K562 (cell line): ENCODE measurements around the gene WDR46. TPM values are rescaled to one million over a fixed set of nuclear protein-coding genes. Genes with fewer than 3 reads are reported as not detected.

Experiments used
- ADNP ChIP-seq: fragments of 200-800 bp; sonication (Bioruptor generic); IDR thresholded peaks from 2 replicates; pipeline ENCODE4 v1.6.1; 2016; ENCODE audit warnings: missing genetic modification characterization, missing compliant biosample characterization
- ESRRA ChIP-seq: fragments of 450-650 bp; IDR thresholded peaks from 2 replicates; pipeline ENCODE4 v1.6.1; 2014; ENCODE audit warnings: low read depth, mild to moderate bottlenecking, moderate library complexity, borderline replicate concordance
- FOXA1 ChIP-seq: fragments of 450-650 bp; IDR thresholded peaks from 2 replicates; pipeline ENCODE4 v1.6.1; 2016; ENCODE audit warnings: mild to moderate bottlenecking, borderline replicate concordance
- OTX1 ChIP-seq: fragments of 450-650 bp; formaldehyde crosslinking; IDR thresholded peaks from 2 replicates; pipeline ENCODE4 v1.4.0; 2022; ENCODE audit warnings: mild to moderate bottlenecking
- RBBP5 ChIP-seq: fragments of 200-600 bp; sonication (generic); IDR thresholded peaks from 2 replicates; pipeline ENCODE4 v1.6.1; 2012; ENCODE audit warnings: borderline replicate concordance, mild to moderate bottlenecking, low read length, control low read depth, inconsistent platforms; ENCODE audit not compliant: insufficient read depth, poor library complexity, severe bottlenecking
- SPI1 ChIP-seq: IDR thresholded peaks from 2 replicates; pipeline ENCODE4 v1.6.1; 2011; ENCODE audit warnings: low read depth, low read length, control low read depth, borderline replicate concordance
- ZFP1 ChIP-seq: fragments of 450-650 bp; formaldehyde crosslinking; IDR thresholded peaks from 2 replicates; pipeline ENCODE4 v1.4.0; 2020; ENCODE audit warnings: mild to moderate bottlenecking, mixed read lengths
- ZNF232 ChIP-seq: sonication (generic); formaldehyde crosslinking; IDR thresholded peaks from 2 replicates; pipeline ENCODE4 v1.8.0; 2022; ENCODE audit warnings: mild to moderate bottlenecking, missing genetic modification reagents
- polyA plus RNA-seq, 8 experiments: library from polyadenylated mRNA; depleted of rRNA in 4 of 8; stranded (reverse) in 5 of 8; unstranded in 3 of 8; fragments of >200 nt; fragmentation: Nextera tagmentation in 2 of 8; fragmentation: Illumina TruSeq in 1 of 8; extraction: Ambion mirVana in 2 of 8; extraction: Trizol in 1 of 8; gene quantifications; 2 replicates each; pipeline versions ENCODE4 v1.2.1 to v1.2.3, GENCODE V29; 2011 to 2014; ENCODE audit warnings: inconsistent platforms in 1 of 8, missing spikeins in 1 of 8
- total RNA-seq, 7 experiments: library from RNA; depleted of rRNA in 6 of 7; stranded (reverse); fragments of >200 nt in 6 of 7; fragmentation: Illumina TruSeq in 2 of 7; extraction: Trizol in 2 of 7; gene quantifications; 2 replicates each; pipeline versions ENCODE4 v1.2.1 to v1.2.3, GENCODE V29; 2011 to 2021; ENCODE audit warnings: low replicate concordance in 1 of 7
- TF ChIP-seq, protein P1 (sequence below): sonication (generic); formaldehyde crosslinking; IDR thresholded peaks from 2 replicates; pipeline ENCODE4 v1.8.1; 2023; ENCODE audit warnings: mild to moderate bottlenecking, missing genetic modification reagents
- TF ChIP-seq, protein P2 (sequence below): fragments of 450-650 bp; IDR thresholded peaks from 2 replicates; pipeline ENCODE4 v1.6.1; 2018; ENCODE audit not compliant: partially characterized antibody

Gene WDR46
- total and polyA plus RNA-seq, 9 of the 15 experiments (the other 6 are each of a cell fraction or from before 2014, with no cell fraction given), result 8.9 to 146 (median 93.1) TPM

DNA sequence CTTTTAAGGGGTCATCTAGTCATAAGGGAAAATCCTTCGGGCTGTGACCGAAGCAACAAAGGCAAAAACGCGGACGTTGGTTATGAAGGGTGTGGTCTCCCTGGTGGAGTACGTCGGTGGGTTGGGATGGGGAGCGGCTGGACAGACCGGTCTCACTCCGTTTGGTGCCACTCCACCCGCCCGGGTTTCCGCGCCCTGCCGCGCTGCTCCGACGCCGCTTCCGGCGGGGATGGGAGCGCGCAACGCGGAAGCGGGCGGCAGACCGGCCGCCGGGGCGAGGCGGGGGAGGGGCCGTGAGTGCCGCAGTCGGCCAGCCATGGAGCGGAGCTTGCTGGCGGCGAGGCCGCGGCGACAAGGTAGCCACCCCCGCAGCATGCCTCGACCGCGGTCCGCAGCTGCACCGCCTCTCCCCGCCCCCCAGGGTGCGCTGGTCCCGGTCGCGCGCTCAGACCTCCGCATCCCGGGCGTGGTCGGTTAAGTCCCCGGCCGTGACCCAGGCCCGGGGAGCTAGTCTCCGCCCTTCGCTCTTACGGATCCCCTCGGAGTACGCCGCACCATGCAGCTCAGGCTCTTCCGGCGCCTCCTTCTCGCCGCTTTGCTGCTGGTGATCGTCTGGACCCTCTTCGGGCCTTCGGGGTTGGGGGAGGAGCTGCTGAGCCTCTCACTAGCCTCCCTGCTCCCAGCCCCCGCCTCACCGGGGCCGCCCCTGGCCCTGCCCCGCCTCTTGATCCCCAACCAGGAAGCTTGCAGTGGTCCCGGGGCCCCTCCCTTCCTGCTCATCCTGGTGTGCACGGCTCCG, 12.0 kb downstream of the WDR46 start, which contains the start of gene B3GALT4 (continued):
- TF ChIP-seq ESRRA (peak; percentile 90), FOXA1 (no peak), ZFP1 (CRISPR knock-in tag) (no peak), RBBP5 (peak; percentile 85), OTX1 (CRISPR knock-in tag) (peak; percentile 97), ZNF232 (CRISPR knock-in tag) (no peak), ADNP (no peak), SPI1 (0 out of 2 replicates have a peak, but pooled peaks have one; percentile 2)
- TF ChIP-seq, protein P1, sequence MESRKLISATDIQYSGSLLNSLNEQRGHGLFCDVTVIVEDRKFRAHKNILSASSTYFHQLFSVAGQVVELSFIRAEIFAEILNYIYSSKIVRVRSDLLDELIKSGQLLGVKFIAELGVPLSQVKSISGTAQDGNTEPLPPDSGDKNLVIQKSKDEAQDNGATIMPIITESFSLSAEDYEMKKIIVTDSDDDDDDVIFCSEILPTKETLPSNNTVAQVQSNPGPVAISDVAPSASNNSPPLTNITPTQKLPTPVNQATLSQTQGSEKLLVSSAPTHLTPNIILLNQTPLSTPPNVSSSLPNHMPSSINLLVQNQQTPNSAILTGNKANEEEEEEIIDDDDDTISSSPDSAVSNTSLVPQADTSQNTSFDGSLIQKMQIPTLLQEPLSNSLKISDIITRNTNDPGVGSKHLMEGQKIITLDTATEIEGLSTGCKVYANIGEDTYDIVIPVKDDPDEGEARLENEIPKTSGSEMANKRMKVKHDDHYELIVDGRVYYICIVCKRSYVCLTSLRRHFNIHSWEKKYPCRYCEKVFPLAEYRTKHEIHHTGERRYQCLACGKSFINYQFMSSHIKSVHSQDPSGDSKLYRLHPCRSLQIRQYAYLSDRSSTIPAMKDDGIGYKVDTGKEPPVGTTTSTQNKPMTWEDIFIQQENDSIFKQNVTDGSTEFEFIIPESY (CRISPR knock-in tag), result peak; percentile 85; the same call in 1 of the 2 replicates
- TF ChIP-seq, protein P2, sequence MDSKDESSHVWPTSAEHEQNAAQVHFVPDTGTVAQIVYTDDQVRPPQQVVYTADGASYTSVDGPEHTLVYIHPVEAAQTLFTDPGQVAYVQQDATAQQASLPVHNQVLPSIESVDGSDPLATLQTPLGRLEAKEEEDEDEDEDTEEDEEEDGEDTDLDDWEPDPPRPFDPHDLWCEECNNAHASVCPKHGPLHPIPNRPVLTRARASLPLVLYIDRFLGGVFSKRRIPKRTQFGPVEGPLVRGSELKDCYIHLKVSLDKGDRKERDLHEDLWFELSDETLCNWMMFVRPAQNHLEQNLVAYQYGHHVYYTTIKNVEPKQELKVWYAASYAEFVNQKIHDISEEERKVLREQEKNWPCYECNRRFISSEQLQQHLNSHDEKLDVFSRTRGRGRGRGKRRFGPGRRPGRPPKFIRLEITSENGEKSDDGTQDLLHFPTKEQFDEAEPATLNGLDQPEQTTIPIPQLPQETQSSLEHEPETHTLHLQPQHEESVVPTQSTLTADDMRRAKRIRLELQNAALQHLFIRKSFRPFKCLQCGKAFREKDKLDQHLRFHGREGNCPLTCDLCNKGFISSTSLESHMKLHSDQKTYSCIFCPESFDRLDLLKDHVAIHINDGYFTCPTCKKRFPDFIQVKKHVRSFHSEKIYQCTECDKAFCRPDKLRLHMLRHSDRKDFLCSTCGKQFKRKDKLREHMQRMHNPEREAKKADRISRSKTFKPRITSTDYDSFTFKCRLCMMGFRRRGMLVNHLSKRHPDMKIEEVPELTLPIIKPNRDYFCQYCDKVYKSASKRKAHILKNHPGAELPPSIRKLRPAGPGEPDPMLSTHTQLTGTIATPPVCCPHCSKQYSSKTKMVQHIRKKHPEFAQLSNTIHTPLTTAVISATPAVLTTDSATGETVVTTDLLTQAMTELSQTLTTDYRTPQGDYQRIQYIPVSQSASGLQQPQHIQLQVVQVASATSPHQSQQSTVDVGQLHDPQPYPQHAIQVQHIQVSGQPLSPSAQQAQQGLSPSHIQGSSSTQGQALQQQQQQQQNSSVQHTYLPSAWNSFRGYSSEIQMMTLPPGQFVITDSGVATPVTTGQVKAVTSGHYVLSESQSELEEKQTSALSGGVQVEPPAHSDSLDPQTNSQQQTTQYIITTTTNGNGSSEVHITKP, result peak; percentile 50
